ENCODE results near the gene C17orf113.

GRCh38 chr17:42077755-42078154 lies 27.4 kb upstream of the C17orf113 start:
- TF ChIP-seq, protein P1, sequence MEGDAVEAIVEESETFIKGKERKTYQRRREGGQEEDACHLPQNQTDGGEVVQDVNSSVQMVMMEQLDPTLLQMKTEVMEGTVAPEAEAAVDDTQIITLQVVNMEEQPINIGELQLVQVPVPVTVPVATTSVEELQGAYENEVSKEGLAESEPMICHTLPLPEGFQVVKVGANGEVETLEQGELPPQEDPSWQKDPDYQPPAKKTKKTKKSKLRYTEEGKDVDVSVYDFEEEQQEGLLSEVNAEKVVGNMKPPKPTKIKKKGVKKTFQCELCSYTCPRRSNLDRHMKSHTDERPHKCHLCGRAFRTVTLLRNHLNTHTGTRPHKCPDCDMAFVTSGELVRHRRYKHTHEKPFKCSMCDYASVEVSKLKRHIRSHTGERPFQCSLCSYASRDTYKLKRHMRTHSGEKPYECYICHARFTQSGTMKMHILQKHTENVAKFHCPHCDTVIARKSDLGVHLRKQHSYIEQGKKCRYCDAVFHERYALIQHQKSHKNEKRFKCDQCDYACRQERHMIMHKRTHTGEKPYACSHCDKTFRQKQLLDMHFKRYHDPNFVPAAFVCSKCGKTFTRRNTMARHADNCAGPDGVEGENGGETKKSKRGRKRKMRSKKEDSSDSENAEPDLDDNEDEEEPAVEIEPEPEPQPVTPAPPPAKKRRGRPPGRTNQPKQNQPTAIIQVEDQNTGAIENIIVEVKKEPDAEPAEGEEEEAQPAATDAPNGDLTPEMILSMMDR (IDR thresholded peaks at IDR 0.05), result no peak
- TF ChIP-seq POLR2A (IDR thresholded peaks at IDR 0.05), result no peak
